ENCODE measurements around the gene PAOX. TPM values are rescaled to one million over a fixed set of nuclear protein-coding genes. Genes with fewer than 3 reads are reported as not detected.

PAOX gene
- total and polyA plus RNA-seq, 9 of the 15 experiments (the other 6 are each of a cell fraction or from before 2014, with no cell fraction given), result 0.80 to 6.4 (median 2.6) TPM

DNA sequence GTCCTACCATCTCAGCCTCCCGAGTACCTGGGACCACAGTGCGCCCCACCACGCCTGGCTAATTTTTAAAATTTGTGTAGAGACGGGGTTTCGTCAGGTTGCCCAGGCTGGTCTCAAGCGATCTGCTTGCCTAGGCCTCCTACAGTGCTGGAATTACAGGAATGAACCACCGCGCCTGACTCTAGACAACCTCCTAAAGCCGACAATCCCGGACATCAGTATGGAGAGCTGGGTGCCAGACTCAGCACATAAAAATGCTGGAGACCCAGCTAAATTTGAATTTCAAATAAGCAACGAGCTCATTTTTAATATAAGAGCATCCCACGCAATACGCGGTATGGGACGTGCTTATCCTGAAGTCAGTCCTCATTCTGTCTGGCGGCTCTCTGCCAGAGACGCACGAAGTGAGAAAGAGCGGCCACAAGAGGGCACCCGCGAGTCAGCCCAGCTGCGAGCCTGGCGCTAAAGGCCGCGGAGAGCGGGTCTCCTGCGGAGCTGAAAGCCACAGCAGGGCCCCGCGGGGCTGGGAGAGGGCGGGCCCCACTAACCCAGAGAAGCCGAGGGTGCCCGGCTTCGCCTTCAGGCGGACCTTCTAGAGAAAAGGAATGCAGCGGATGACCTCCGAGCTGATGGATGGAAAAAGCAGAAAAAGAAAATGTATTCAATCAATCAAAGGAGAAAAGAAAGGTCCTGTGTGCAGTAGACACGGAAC is 49.4 kb upstream of the PAOX start (continued):
- peak; percentile 79 to 90 (median 87) for TF ChIP-seq CTCF (IDR thresholded peaks at IDR 0.05 in 2 of 3, conservative IDR thresholded peaks at IDR 0.05 in 1 of 3; ENCODE audit: insufficient read depth in 2 of 3, low read depth in 1 of 3, low read length in 3 of 3)
- peak; percentile 72; the same call in 1 of the 2 replicates for TF ChIP-seq REST (IDR thresholded peaks at IDR 0.05; ENCODE audit: borderline replicate concordance)
- no peak for TF ChIP-seq REST (CRISPR knock-in tag; IDR thresholded peaks at IDR 0.05; ENCODE audit: low read depth)
- TF ChIP-seq MAZ (CRISPR knock-in tag; conservative IDR thresholded peaks at IDR 0.05 in 1 of 2, IDR thresholded peaks at IDR 0.05 in 1 of 2), result peak in 1 of 2 experiments; percentile 27; a peak in 1 of 4 replicates
- TF ChIP-seq CREM (IDR thresholded peaks at IDR 0.05; ENCODE audit: low read depth), result 0 out of 2 replicates have a peak, but pooled peaks have one; percentile 25
- 0 out of 2 replicates have a peak, but pooled peaks have one; percentile 27 for TF ChIP-seq L3MBTL2 (IDR thresholded peaks at IDR 0.05)
- TF ChIP-seq RB1 (IDR thresholded peaks at IDR 0.05; ENCODE audit: low read depth), result peak; percentile 75

Data from K562 (cell line).